Coronary artery (tissue), 2 donors: ENCODE measurements around the gene ZFP3.
"Not testable (repeated sequence)": the region's sequence is repeated elsewhere in the genome, so short reads cannot be mapped to it uniquely, and the experiment has no call there.

ENCODE experiments used
- DNase-seq: peaks from one replicate; pipeline ENCODE4 v3.0.0-alpha.2; 2017; ENCODE audit warnings: low spot score
- H3K27ac ChIP-seq, 2 donors: fragments of 200-600 bp; sonication (generic); one replicate each; pipeline ENCODE4 v1.5.1; 2016 to 2019
- H3K4me3 ChIP-seq: fragments of 200-600 bp; sonication (generic); 2 replicates; pipeline ENCODE4 v1.5.1; 2016; ENCODE audit warnings: mild to moderate bottlenecking, moderate library complexity
- CTCF ChIP-seq: fragments of 200-600 bp; sonication (generic); IDR thresholded peaks from one replicate; pipeline ENCODE4 v1.5.1; 2019; ENCODE audit warnings: antibody characterized with exemption

ZFP3 gene

GRCh38 chr17:5135726-5136579 is 57.7 kb downstream of the ZFP3 start:
- TF ChIP-seq CTCF, result no peak
- H3K4me3 ChIP-seq, result no peak overlapping the region
- no peak overlapping the region for H3K27ac ChIP-seq
- no peak for DNase-seq

- DNase-seq, H3K4me3 ChIP-seq, H3K27ac ChIP-seq: not testable (repeated sequence)
Measured at GRCh38 chr17:5136580-5137412, 58.5 kb downstream of the ZFP3 start.

GRCh38 chr17:5137511-5138197 is 59.4 kb downstream of the ZFP3 start:
- not testable (repeated sequence) for H3K27ac ChIP-seq, DNase-seq, H3K4me3 ChIP-seq

- not testable (repeated sequence) for H3K4me3 ChIP-seq, H3K27ac ChIP-seq
- DNase-seq, result peak; percentile 54
Measured at GRCh38 chr17:5138198-5138544, 59.9 kb downstream of the ZFP3 start.

- TF ChIP-seq CTCF, result no peak
- peak; percentile 64 for DNase-seq
- Histone ChIP-seq H3K27ac (no peak overlapping the region), H3K4me3 (no peak overlapping the region)
Measured at GRCh38 chr17:5138616-5139457, 60.6 kb downstream of the ZFP3 start.

- no peak overlapping the region for H3K4me3 ChIP-seq
- no peak for DNase-seq
- H3K27ac ChIP-seq, result no peak overlapping the region
- TF ChIP-seq CTCF, result no peak
Measured at GRCh38 chr17:5139458-5139732, 61.1 kb downstream of the ZFP3 start.

GRCh38 chr17:5142877-5143276 is 64.6 kb downstream of the ZFP3 start:
- H3K27ac ChIP-seq, DNase-seq, H3K4me3 ChIP-seq: not testable (repeated sequence)
